K562 (cell line): ENCODE measurements around the gene SEMA3A. TPM values are rescaled to one million over a fixed set of nuclear protein-coding genes. Genes with fewer than 3 reads are reported as not detected.

ENCODE experiments used
- ATAC-seq: fragments of 200-7000 bp; cut with Tn5 transposase; 3 replicates; pipeline ENCODE4 v1.9.1; 2020; ENCODE audit warnings: moderate library complexity
- BruUV-seq: library from RNA; stranded (reverse); fragments of 400-500 nt; replicated peaks from 2 replicates; lab custom pipeline; 2021; lab: Mats Ljungman, UMichigan
- CTCF ChIA-PET: fragments of 300-600 bp; formaldehyde crosslinking; extraction: SDS; loops from one replicate; lab custom pipeline; 2021; ENCODE audit warnings: low intra/inter-chr PET ratio; lab: Yijun Ruan, JAX
- POLR2A ChIA-PET: fragments of 300-600, 350-650 bp; sonication (Branson Sonifier 250); formaldehyde crosslinking; extraction: SDS; loops from one replicate; lab custom pipeline; 2021; ENCODE audit warnings: antibody characterized with exemption, inconsistent platforms; lab: Yijun Ruan, JAX
- DNase-seq, 4 experiments: peaks; one replicate each; pipeline versions ENCODE4 v3.0.0 to v3.0.0-alpha.2; 2011 to 2018; ENCODE audit warnings: low spot score in 3 of 4, mixed read lengths in 3 of 4; ENCODE audit errors: extremely low read depth in 1 of 4
- FAIRE-seq: peaks from 2 replicates; lab custom pipeline; 2011; peaks lifted over from hg19 to GRCh38; lab: Jason Lieb, UNC
- H2AFZ ChIP-seq: 2 replicates; pipeline ENCODE4 v1.6.0; 2011; ENCODE audit warnings: low read depth, low read length, control low read depth, inconsistent platforms
- H3K27ac ChIP-seq: fragments of 200-600 bp; 3 replicates; pipeline ENCODE4 v1.8.0; 2011; ENCODE audit warnings: low read depth, mild to moderate bottlenecking, control low read depth, inconsistent platforms, low read length, moderate library complexity, mixed read lengths; ENCODE audit errors: extremely low read depth
- H3K27me3 ChIP-seq, 2 experiments: fragments of 300-600 bp in 1 of 2; 2 replicates in 1 of 2; 3 replicates in 1 of 2; pipeline versions ENCODE4 v1.6.0 to v1.8.0; 2011; ENCODE audit warnings: inconsistent platforms in 2 of 2, low read length in 2 of 2, mild to moderate bottlenecking in 1 of 2, mixed read lengths in 1 of 2, moderate library complexity in 1 of 2; ENCODE audit not compliant: control insufficient read depth in 2 of 2, insufficient read depth in 2 of 2
- H3K36me3 ChIP-seq: fragments of 300-600 bp; 3 replicates; pipeline ENCODE4 v1.8.0; 2011; ENCODE audit warnings: mild to moderate bottlenecking, low read length, inconsistent platforms; ENCODE audit not compliant: control insufficient read depth, insufficient read depth
- H3K4me1 ChIP-seq, 2 experiments: fragments of 200-600 bp in 1 of 2; replicated peaks in 1 of 2; 2 replicates in 1 of 2; 3 replicates in 1 of 2; pipeline versions ENCODE4 v1.5.1 to v1.8.0; 2011; ENCODE audit warnings: inconsistent platforms in 2 of 2, low read length in 2 of 2, mild to moderate bottlenecking in 1 of 2, mixed read lengths in 1 of 2, moderate library complexity in 1 of 2; ENCODE audit not compliant: control insufficient read depth in 2 of 2, insufficient read depth in 2 of 2
- H3K4me2 ChIP-seq: 2 replicates; pipeline ENCODE4 v1.6.1; 2011; ENCODE audit warnings: low read length, control low read depth, inconsistent platforms, mixed read lengths; ENCODE audit not compliant: insufficient read depth
- H3K4me3 ChIP-seq: fragments of 200-600 bp; sonication (generic), shearing (Covaris generic); 2 replicates; pipeline ENCODE4 v1.5.1; 2016; ENCODE audit warnings: control low read depth, inconsistent platforms
- H3K79me2 ChIP-seq: fragments of 200-600 bp; 3 replicates; pipeline ENCODE4 v1.8.0; 2011; ENCODE audit warnings: low read length, inconsistent platforms; ENCODE audit not compliant: control insufficient read depth, insufficient read depth
- H3K9ac ChIP-seq, 2 experiments: 2 replicates each; pipeline versions ENCODE4 v1.6.0 to v1.6.1; 2011; ENCODE audit warnings: low read depth in 2 of 2, low read length in 2 of 2, control low read depth in 1 of 2, inconsistent platforms in 1 of 2, mild to moderate bottlenecking in 1 of 2, mixed read lengths in 1 of 2; ENCODE audit not compliant: insufficient read depth in 1 of 2
- H3K9me1 ChIP-seq: one replicate; pipeline ENCODE4 v1.6.0; 2011; ENCODE audit warnings: inconsistent platforms, mild to moderate bottlenecking, low read length, moderate library complexity; ENCODE audit not compliant: control insufficient read depth, insufficient read depth
- H3K9me3 ChIP-seq: replicated peaks from 2 replicates; pipeline ENCODE4 v1.5.1; 2011; ENCODE audit warnings: low read depth, low read length, inconsistent platforms; ENCODE audit not compliant: control insufficient read depth, insufficient read depth
- H4K20me1 ChIP-seq: replicated peaks from 2 replicates; pipeline ENCODE4 v1.6.1; 2011; ENCODE audit warnings: low read length, inconsistent platforms, mixed read lengths; ENCODE audit not compliant: control insufficient read depth, insufficient read depth
- CHD2 ChIP-seq: IDR thresholded peaks from 2 replicates; pipeline ENCODE4 v1.6.1; 2011; ENCODE audit warnings: low read depth, low read length
- HMGN3 ChIP-seq: IDR thresholded peaks from 2 replicates; pipeline ENCODE4 v1.6.1; 2011; ENCODE audit warnings: borderline replicate concordance, low read depth, mild to moderate bottlenecking, mixed read lengths, low read length; ENCODE audit not compliant: insufficient read length; ENCODE audit errors: extremely low read depth
- NR2C1 ChIP-seq, 2 experiments: fragments of 450-650 bp; IDR thresholded peaks; 2 replicates each; pipeline ENCODE4 v1.6.1; 2017; ENCODE audit warnings: mild to moderate bottlenecking in 2 of 2, antibody characterized with exemption in 1 of 2, inconsistent platforms in 1 of 2, missing compliant biosample characterization in 1 of 2, missing genetic modification characterization in 1 of 2
- NR4A1 ChIP-seq, 2 experiments: fragments of 250-450 bp in 1 of 2; fragments of 450-650 bp in 1 of 2; sonication (Bioruptor Pico) in 1 of 2; IDR thresholded peaks; 2 replicates each; pipeline versions ENCODE4 v1.4.0 to v1.6.1; 2016 to 2020; ENCODE audit warnings: mild to moderate bottlenecking in 2 of 2, missing compliant biosample characterization in 1 of 2, missing genetic modification characterization in 1 of 2, moderate library complexity in 1 of 2
- POLR2A ChIP-seq: fragments of 450-650 bp; conservative IDR thresholded peaks from 2 replicates; pipeline ENCODE4 v1.6.1; 2016
- SMARCA4 ChIP-seq: fragments of 450-650 bp; IDR thresholded peaks from 2 replicates; pipeline ENCODE4 v1.6.1; 2016
- WGBS: fragments of 100-300 bp; shearing (Covaris generic); methylation state at CpG from one replicate; pipeline ENCODE4 v1.1.6; 2016; ENCODE audit warnings: low coverage, mixed read lengths; ENCODE audit not compliant: insufficient coverage; ENCODE audit errors: missing lambda C conversion rate; 5-methylcytosine and 5-hydroxymethylcytosine counted together
- in situ Hi-C: fragments of 300-500 bp; cut with MboI; formaldehyde crosslinking; loops from 4 replicates; pipeline ENCODE4 v1.15.0; 2018; ENCODE audit warnings: inconsistent platforms, mixed read lengths
- intact Hi-C: fragments of 100-400 bp; cut with micrococcal nuclease; formaldehyde crosslinking; loops from 2 replicates; pipeline ENCODE4 v1.14.2; 2022
- polyA plus RNA-seq, 8 experiments: library from polyadenylated mRNA; depleted of rRNA in 4 of 8; stranded (reverse) in 5 of 8; unstranded in 3 of 8; fragments of >200 nt; fragmentation: Nextera tagmentation in 2 of 8; fragmentation: Illumina TruSeq in 1 of 8; extraction: Ambion mirVana in 2 of 8; extraction: Trizol in 1 of 8; gene quantifications; 2 replicates each; pipeline versions ENCODE4 v1.2.1 to v1.2.3, GENCODE V29; 2011 to 2014; ENCODE audit warnings: inconsistent platforms in 1 of 8, missing spikeins in 1 of 8
- total RNA-seq, 7 experiments: library from RNA; depleted of rRNA in 6 of 7; stranded (reverse); fragments of >200 nt in 6 of 7; fragmentation: Illumina TruSeq in 2 of 7; extraction: Trizol in 2 of 7; gene quantifications; 2 replicates each; pipeline versions ENCODE4 v1.2.1 to v1.2.3, GENCODE V29; 2011 to 2021; ENCODE audit warnings: low replicate concordance in 1 of 7
- TF ChIP-seq, protein P1 (sequence below): fragments of 450-650 bp; IDR thresholded peaks from 2 replicates; pipeline ENCODE4 v1.6.1; 2016; ENCODE audit warnings: low read depth, mild to moderate bottlenecking, moderate library complexity
- TF ChIP-seq, protein P2 (sequence below), 2 experiments: fragments of 250-450 bp in 1 of 2; fragments of 450-650 bp in 1 of 2; sonication (Bioruptor Pico) in 1 of 2; IDR thresholded peaks; 2 replicates each; pipeline versions ENCODE4 v1.6.1 to v1.8.0; 2016 to 2021; ENCODE audit warnings: mild to moderate bottlenecking in 2 of 2, moderate library complexity in 2 of 2, missing compliant biosample characterization in 1 of 2, missing genetic modification characterization in 1 of 2
- TF ChIP-seq, protein P3 (sequence below): fragments of 250-450 bp; sonication (Bioruptor Pico); IDR thresholded peaks from 2 replicates; pipeline ENCODE4 v1.9.0; 2021; ENCODE audit warnings: mild to moderate bottlenecking

SEMA3A gene
- total and polyA plus RNA-seq, 9 of the 15 experiments (the other 6 are each of a cell fraction or from before 2014, with no cell fraction given): 0.36 to 3.0 (median 1.1) TPM

DNA sequence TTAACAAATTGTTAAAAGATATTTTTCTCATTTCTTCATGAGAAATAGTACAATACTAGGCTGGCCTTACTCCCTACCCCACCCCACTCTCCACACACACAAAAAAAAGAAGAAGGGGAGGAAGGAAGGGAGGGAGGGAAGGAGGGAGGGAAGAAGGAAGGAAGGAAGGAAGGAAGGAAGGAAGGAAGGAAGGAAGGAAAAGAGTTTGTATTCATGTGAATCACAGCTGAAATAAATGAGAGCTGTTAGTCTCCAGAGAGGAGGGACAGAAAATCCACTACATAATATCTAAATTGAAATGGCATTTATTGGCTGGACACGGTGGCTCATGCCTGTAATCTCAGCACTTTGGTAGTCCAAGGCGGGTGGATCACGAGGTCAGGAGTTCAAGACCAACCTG is 57.8 kb downstream of the SEMA3A start:
- Histone ChIP-seq H3K4me2 (no peak overlapping the region), H4K20me1 (no peaks in the 10 kb centered on the region), H3K36me3 (no peaks in the 10 kb centered on the region), H3K9ac (no peak overlapping the region), H3K4me3 (no peak overlapping the region), H3K27me3 (no peaks in the 10 kb centered on the region), H3K9me1 (no peaks in the 10 kb centered on the region), H3K27ac (no peak overlapping the region), H2AFZ (no peak overlapping the region), H3K9me3 (no peaks in the 10 kb centered on the region), H3K79me2 (no peaks in the 10 kb centered on the region), H3K4me1 (no peaks in the 10 kb centered on the region)
- DNase-seq (no peak), FAIRE-seq (no peak), ATAC-seq (no peak)
- CTCF ChIA-PET: no interaction called here
- POLR2A ChIA-PET: no interaction called here
- intact Hi-C loops: no loop called here
- in situ Hi-C loops: no loop called here
- 5% methylated on average over 3 of the region's 3 CpGs for WGBS
- BruUV-seq: no TSS peak
- TF ChIP-seq POLR2A (no peak), NR4A1 (CRISPR knock-in tag; IDR thresholded peaks at IDR 0.05) (no peak), NR4A1 (tag; IDR thresholded peaks at IDR 0.05) (no peak), HMGN3 (no peak), SMARCA4 (no peak), CHD2 (no peak), NR2C1 (IDR thresholded peaks at IDR 0.05) (no peak), NR2C1 (tag; IDR thresholded peaks at IDR 0.05) (no peak)
- TF ChIP-seq, protein P1, sequence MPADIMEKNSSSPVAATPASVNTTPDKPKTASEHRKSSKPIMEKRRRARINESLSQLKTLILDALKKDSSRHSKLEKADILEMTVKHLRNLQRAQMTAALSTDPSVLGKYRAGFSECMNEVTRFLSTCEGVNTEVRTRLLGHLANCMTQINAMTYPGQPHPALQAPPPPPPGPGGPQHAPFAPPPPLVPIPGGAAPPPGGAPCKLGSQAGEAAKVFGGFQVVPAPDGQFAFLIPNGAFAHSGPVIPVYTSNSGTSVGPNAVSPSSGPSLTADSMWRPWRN: no peak
- TF ChIP-seq, protein P2, sequence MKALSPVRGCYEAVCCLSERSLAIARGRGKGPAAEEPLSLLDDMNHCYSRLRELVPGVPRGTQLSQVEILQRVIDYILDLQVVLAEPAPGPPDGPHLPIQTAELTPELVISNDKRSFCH (CRISPR knock-in tag; IDR thresholded peaks at IDR 0.05): no peak
- TF ChIP-seq, protein P2 (tag; IDR thresholded peaks at IDR 0.05): no peak
- TF ChIP-seq, protein P3, sequence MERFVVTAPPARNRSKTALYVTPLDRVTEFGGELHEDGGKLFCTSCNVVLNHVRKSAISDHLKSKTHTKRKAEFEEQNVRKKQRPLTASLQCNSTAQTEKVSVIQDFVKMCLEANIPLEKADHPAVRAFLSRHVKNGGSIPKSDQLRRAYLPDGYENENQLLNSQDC: no peak
